ENCODE data around the gene NPAS3.

Gene NPAS3

GRCh38 chr14:32914391-32914790 lies 24.3 kb upstream of the NPAS3 start:
- DNase-seq, result no peak
- Histone ChIP-seq H3K27me3 (replicated peaks; ENCODE audit: insufficient read depth, low read length) (no peaks in the 10 kb centered on the region), H3K79me2 (ENCODE audit: low read length) (no peaks in the 10 kb centered on the region), H3K9me3 (replicated peaks; ENCODE audit: insufficient read depth, low read length) (no peaks in the 10 kb centered on the region), H3K4me1 (ENCODE audit: low read length) (no peaks in the 10 kb centered on the region), H3K27ac (ENCODE audit: low read length) (no peak overlapping the region), H3F3A (ENCODE audit: insufficient read depth, low read length) (no peaks in the 10 kb centered on the region), H4K20me1 (ENCODE audit: insufficient read depth, low read length) (no peaks in the 10 kb centered on the region), H3K36me3 (replicated peaks; ENCODE audit: insufficient read depth, low read length) (no peaks in the 10 kb centered on the region), H3K4me3 (ENCODE audit: low read length) (no peak overlapping the region), H3K9me2 (replicated peaks; ENCODE audit: insufficient read depth, low read length) (no peaks in the 10 kb centered on the region), H3K4me2 (ENCODE audit: low read depth, low read length) (no peak overlapping the region), H2AFZ (ENCODE audit: low read length) (no peak overlapping the region), H3K9ac (ENCODE audit: low read length) (no peak overlapping the region)
- TF ChIP-seq CTCF (IDR thresholded peaks at IDR 0.05; ENCODE audit: low read length), result no peak

- Histone ChIP-seq H4K20me1 (ENCODE audit: insufficient read depth, low read length) (no peaks in the 10 kb centered on the region), H3K9me2 (replicated peaks; ENCODE audit: insufficient read depth, low read length) (no peaks in the 10 kb centered on the region), H3K9ac (ENCODE audit: low read length) (no peak overlapping the region), H3F3A (ENCODE audit: insufficient read depth, low read length) (no peaks in the 10 kb centered on the region), H2AFZ (ENCODE audit: low read length) (no peak overlapping the region), H3K79me2 (ENCODE audit: low read length) (no peaks in the 10 kb centered on the region), H3K27me3 (replicated peaks; ENCODE audit: insufficient read depth, low read length) (no peaks in the 10 kb centered on the region), H3K9me3 (replicated peaks; ENCODE audit: insufficient read depth, low read length) (no peaks in the 10 kb centered on the region), H3K27ac (ENCODE audit: low read length) (no peak overlapping the region), H3K4me1 (ENCODE audit: low read length) (no peaks in the 10 kb centered on the region), H3K4me3 (ENCODE audit: low read length) (no peak overlapping the region), H3K36me3 (replicated peaks; ENCODE audit: insufficient read depth, low read length) (no peaks in the 10 kb centered on the region), H3K4me2 (ENCODE audit: low read depth, low read length) (no peak overlapping the region)
- no peak for DNase-seq
- no peak for TF ChIP-seq EZH2phosphoT487 (IDR thresholded peaks at IDR 0.05; ENCODE audit: low read length)
- no peak for TF ChIP-seq EZH2 (optimal IDR thresholded peaks at IDR 0.05; ENCODE audit: low read depth, low read length)
- TF ChIP-seq CTCF (IDR thresholded peaks at IDR 0.05; ENCODE audit: low read length), result no peak
These were observed 17.9 kb upstream of the NPAS3 start for GRCh38 chr14:32920696-32921276.

GRCh38 chr14:32925439-32925838 lies 13.2 kb upstream of the NPAS3 start:
- no peaks in the 10 kb centered on the region for H3K79me2 ChIP-seq (ENCODE audit: low read length)
- TF ChIP-seq EZH2phosphoT487 (IDR thresholded peaks at IDR 0.05; ENCODE audit: low read length), result no peak
- no peak for TF ChIP-seq EZH2 (optimal IDR thresholded peaks at IDR 0.05; ENCODE audit: low read depth, low read length)
- no peak overlapping the region for H3K27ac ChIP-seq (ENCODE audit: low read length)
- no peaks in the 10 kb centered on the region for H3K9me2 ChIP-seq (replicated peaks; ENCODE audit: insufficient read depth, low read length)
- H2AFZ ChIP-seq (ENCODE audit: low read length), result no peak overlapping the region
- DNase-seq, result no peak
- no peaks in the 10 kb centered on the region for H3K36me3 ChIP-seq (replicated peaks; ENCODE audit: insufficient read depth, low read length)
- no peaks in the 10 kb centered on the region for H4K20me1 ChIP-seq (ENCODE audit: insufficient read depth, low read length)
- H3K4me3 ChIP-seq (ENCODE audit: low read length), result no peak overlapping the region
- H3K9me3 ChIP-seq (replicated peaks; ENCODE audit: insufficient read depth, low read length), result no peaks in the 10 kb centered on the region
- no peak overlapping the region for H3K9ac ChIP-seq (ENCODE audit: low read length)
- no peaks in the 10 kb centered on the region for H3K4me1 ChIP-seq (ENCODE audit: low read length)
- H3K4me2 ChIP-seq (ENCODE audit: low read depth, low read length), result no peak overlapping the region
- no peaks in the 10 kb centered on the region for H3K27me3 ChIP-seq (replicated peaks; ENCODE audit: insufficient read depth, low read length)
- no peaks in the 10 kb centered on the region for H3F3A ChIP-seq (ENCODE audit: insufficient read depth, low read length)

- Histone ChIP-seq H3F3A (ENCODE audit: insufficient read depth, low read length) (no peaks in the 10 kb centered on the region), H3K4me3 (ENCODE audit: low read length) (no peak overlapping the region), H3K9me3 (replicated peaks; ENCODE audit: insufficient read depth, low read length) (no peaks in the 10 kb centered on the region), H3K27ac (ENCODE audit: low read length) (no peak overlapping the region), H3K4me1 (ENCODE audit: low read length) (no peaks in the 10 kb centered on the region), H3K27me3 (replicated peaks; ENCODE audit: insufficient read depth, low read length) (no peaks in the 10 kb centered on the region), H3K79me2 (ENCODE audit: low read length) (no peaks in the 10 kb centered on the region), H3K9me2 (replicated peaks; ENCODE audit: insufficient read depth, low read length) (no peaks in the 10 kb centered on the region), H3K9ac (ENCODE audit: low read length) (no peak overlapping the region), H2AFZ (ENCODE audit: low read length) (no peak overlapping the region), H3K36me3 (replicated peaks; ENCODE audit: insufficient read depth, low read length) (no peaks in the 10 kb centered on the region), H4K20me1 (ENCODE audit: insufficient read depth, low read length) (no peaks in the 10 kb centered on the region), H3K4me2 (ENCODE audit: low read depth, low read length) (no peak overlapping the region)
- no peak for DNase-seq
- TF ChIP-seq EZH2phosphoT487 (IDR thresholded peaks at IDR 0.05; ENCODE audit: low read length) (no peak), EZH2 (optimal IDR thresholded peaks at IDR 0.05; ENCODE audit: low read depth, low read length) (no peak), CTCF (IDR thresholded peaks at IDR 0.05; ENCODE audit: low read length) (no peak)
These were observed 6.3 kb upstream of the NPAS3 start for GRCh38 chr14:32932302-32932913.
